ENCODE measurements around the gene PAK1. TPM values are rescaled to one million over a fixed set of nuclear protein-coding genes. Genes with fewer than 3 reads are reported as not detected.

The PAK1 gene
- total RNA-seq, 1 donor from 2014 or later = 28.2 TPM

GRCh38 chr11:77332259-77332658 lies 141.6 kb downstream of the PAK1 start:
- no peaks in the 10 kb centered on the region for H3K4me1 ChIP-seq
- TF ChIP-seq, protein P1, sequence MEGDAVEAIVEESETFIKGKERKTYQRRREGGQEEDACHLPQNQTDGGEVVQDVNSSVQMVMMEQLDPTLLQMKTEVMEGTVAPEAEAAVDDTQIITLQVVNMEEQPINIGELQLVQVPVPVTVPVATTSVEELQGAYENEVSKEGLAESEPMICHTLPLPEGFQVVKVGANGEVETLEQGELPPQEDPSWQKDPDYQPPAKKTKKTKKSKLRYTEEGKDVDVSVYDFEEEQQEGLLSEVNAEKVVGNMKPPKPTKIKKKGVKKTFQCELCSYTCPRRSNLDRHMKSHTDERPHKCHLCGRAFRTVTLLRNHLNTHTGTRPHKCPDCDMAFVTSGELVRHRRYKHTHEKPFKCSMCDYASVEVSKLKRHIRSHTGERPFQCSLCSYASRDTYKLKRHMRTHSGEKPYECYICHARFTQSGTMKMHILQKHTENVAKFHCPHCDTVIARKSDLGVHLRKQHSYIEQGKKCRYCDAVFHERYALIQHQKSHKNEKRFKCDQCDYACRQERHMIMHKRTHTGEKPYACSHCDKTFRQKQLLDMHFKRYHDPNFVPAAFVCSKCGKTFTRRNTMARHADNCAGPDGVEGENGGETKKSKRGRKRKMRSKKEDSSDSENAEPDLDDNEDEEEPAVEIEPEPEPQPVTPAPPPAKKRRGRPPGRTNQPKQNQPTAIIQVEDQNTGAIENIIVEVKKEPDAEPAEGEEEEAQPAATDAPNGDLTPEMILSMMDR (IDR thresholded peaks at IDR 0.05) = no peak
- ATAC-seq (no peak), DNase-seq (no peak)
- H3K36me3 ChIP-seq = peaks cover 15% of the 10 kb centered on the region
- H3K27ac ChIP-seq = no peak overlapping the region
- no peak overlapping the region for H3K4me3 ChIP-seq
- no peaks in the 10 kb centered on the region for H3K9me3 ChIP-seq
- no peaks in the 10 kb centered on the region for H3K27me3 ChIP-seq
- intact Hi-C loops (cut with DNase I) = no loop called here

DNA sequence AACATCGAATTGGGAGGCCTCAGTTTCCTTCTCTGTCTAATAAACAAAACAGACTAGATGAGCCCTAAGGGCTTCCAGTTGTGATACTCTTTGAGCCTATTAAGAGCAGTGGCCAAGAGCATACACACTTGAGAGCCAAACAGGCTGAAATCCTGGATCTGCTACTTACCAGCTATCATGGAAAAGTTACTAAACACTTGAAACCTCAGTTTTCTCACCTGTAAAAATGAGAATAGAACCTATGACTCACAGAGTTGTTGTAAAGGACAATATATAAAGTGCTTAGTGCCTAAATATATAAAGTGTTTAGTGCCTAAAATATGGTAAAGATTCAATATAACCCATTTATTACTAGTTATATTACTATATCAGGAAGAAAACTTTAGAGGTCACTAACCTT lies 148.7 kb downstream of the PAK1 start:
- Histone ChIP-seq H3K27ac (no peak overlapping the region), H3K27me3 (no peaks in the 10 kb centered on the region), H3K36me3 (peaks cover 13% of the 10 kb centered on the region), H3K4me3 (no peak overlapping the region), H3K4me1 (no peaks in the 10 kb centered on the region), H3K9me3 (no peaks in the 10 kb centered on the region)
- no peak for ATAC-seq
- DNase-seq = no peak
- TF ChIP-seq, protein P1 (IDR thresholded peaks at IDR 0.05) = no peak
- intact Hi-C loops (cut with DNase I) = no loop called here

DNA sequence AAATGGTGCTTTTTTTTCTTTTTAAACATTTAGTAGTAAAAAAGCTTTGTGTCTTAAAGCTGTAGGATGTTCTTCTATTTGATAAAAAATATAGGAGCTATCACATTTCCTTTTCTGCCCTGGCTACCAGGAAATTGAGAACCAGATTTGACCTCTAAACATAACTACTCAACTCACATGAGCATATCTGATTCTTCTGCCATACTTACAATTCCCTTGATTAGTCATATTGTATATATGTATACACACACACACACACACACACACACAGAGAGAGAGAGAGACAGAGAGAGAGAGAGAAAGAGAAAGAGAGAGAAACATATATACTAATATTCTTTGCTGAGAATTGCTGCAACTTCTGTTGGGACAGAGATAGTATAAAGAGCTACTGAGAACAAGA lies 149.4 kb downstream of the PAK1 start:
- Histone ChIP-seq H3K36me3 (peaks cover 13% of the 10 kb centered on the region), H3K27ac (no peak overlapping the region), H3K4me1 (no peaks in the 10 kb centered on the region), H3K9me3 (no peaks in the 10 kb centered on the region), H3K27me3 (no peaks in the 10 kb centered on the region), H3K4me3 (no peak overlapping the region)
- TF ChIP-seq, protein P1 (IDR thresholded peaks at IDR 0.05) = no peak
- DNase-seq = no peak
- intact Hi-C loops (cut with DNase I) = no loop called here
- no peak for ATAC-seq

GRCh38 chr11:77322926-77323590 lies 150.8 kb downstream of the PAK1 start:
- H3K36me3 ChIP-seq = peaks cover 13% of the 10 kb centered on the region
- no peak overlapping the region for H3K27ac ChIP-seq
- no peaks in the 10 kb centered on the region for H3K9me3 ChIP-seq
- no peaks in the 10 kb centered on the region for H3K4me1 ChIP-seq
- TF ChIP-seq, protein P1 (IDR thresholded peaks at IDR 0.05) = no peak
- H3K27me3 ChIP-seq = no peaks in the 10 kb centered on the region
- no peak for ATAC-seq
- no peak overlapping the region for H3K4me3 ChIP-seq
- intact Hi-C loops (cut with DNase I) = no loop called here
- no peak for DNase-seq

DNA sequence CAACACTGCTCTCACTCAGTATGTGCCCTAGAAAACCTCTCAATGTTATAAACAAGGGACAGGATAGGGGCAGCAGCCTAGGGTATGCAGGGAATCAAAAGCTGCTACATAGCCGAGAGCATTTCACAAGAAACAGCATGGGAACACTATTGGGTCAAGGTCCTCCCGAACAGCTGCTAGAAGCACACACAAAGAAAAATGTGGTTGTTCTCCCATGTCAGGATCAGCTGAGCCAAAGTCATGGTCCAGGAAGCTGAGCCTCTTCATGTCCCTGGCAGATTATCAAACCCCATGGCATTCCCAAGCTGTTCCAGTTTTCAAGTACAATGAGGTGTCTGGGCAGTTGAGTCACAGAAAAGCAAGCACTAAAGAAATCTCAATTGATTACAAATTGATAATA lies 151.4 kb downstream of the PAK1 start:
- H3K36me3 ChIP-seq = peaks cover 13% of the 10 kb centered on the region
- H3K27ac ChIP-seq = no peak overlapping the region
- no peaks in the 10 kb centered on the region for H3K4me1 ChIP-seq
- TF ChIP-seq, protein P1 (IDR thresholded peaks at IDR 0.05) = no peak
- ATAC-seq = peak; percentile 59
- no peak overlapping the region for H3K4me3 ChIP-seq
- intact Hi-C loops (cut with DNase I) = no loop called here
- no peaks in the 10 kb centered on the region for H3K9me3 ChIP-seq
- no peaks in the 10 kb centered on the region for H3K27me3 ChIP-seq
- DNase-seq = no peak

DNA sequence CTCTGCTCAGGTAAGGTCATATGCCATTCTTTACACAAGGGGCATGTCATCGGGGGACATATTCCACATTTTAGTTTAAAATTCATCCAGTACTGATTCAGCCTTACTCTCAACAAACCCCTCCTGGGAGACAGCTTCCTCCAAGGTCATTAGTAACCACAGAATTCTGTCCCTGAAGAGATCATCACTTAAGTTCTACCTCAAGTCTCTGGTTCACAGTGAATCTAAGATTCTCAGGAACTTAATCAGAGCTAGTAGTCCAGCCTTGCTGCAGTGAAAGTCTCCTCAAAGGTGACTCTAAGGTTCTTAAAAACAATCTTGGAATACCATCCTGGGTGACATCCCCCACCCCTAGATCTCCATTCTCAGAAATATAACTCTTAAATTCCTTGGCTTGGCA lies 153.5 kb downstream of the PAK1 start:
- Histone ChIP-seq H3K4me3 (no peak overlapping the region), H3K9me3 (no peaks in the 10 kb centered on the region), H3K27me3 (no peaks in the 10 kb centered on the region), H3K27ac (no peak overlapping the region), H3K36me3 (peaks cover 9% of the 10 kb centered on the region), H3K4me1 (no peaks in the 10 kb centered on the region)
- TF ChIP-seq, protein P1 (IDR thresholded peaks at IDR 0.05) = no peak
- ATAC-seq (no peak), DNase-seq (no peak)
- intact Hi-C loops (cut with DNase I) = no loop called here
